HepG2 (cell line): ENCODE data around the gene ERVMER34-1. TPM values are rescaled to one million over a fixed set of nuclear protein-coding genes. Genes with fewer than 3 reads are reported as not detected.

Source experiments
- FLYWCH1 ChIP-seq: sonication (generic); formaldehyde crosslinking; IDR thresholded peaks from 2 replicates; pipeline ENCODE4 v1.8.1; 2023; ENCODE audit warnings: mild to moderate bottlenecking, missing genetic modification reagents
- FOXP1 ChIP-seq, 2 experiments: fragments of 450-650 bp in 1 of 2; IDR thresholded peaks; 2 replicates each; pipeline ENCODE4 v1.6.1; 2017 to 2018; ENCODE audit warnings: antibody characterized with exemption in 1 of 2
- HNF4A ChIP-seq: sonication (generic); formaldehyde crosslinking; IDR thresholded peaks from 2 replicates; pipeline ENCODE4 v1.4.0; 2020; ENCODE audit warnings: missing genetic modification reagents
- KLF13 ChIP-seq: sonication (generic); formaldehyde crosslinking; IDR thresholded peaks from 2 replicates; pipeline ENCODE4 v1.4.0; 2020; ENCODE audit warnings: mild to moderate bottlenecking, missing genetic modification reagents
- KMT2A ChIP-seq: sonication (generic); formaldehyde crosslinking; IDR thresholded peaks from 2 replicates; pipeline ENCODE4 v1.4.0; 2020; ENCODE audit warnings: missing genetic modification reagents
- POGK ChIP-seq: sonication (generic); formaldehyde crosslinking; conservative IDR thresholded peaks from 2 replicates; pipeline ENCODE4 v1.8.0; 2022; ENCODE audit warnings: mild to moderate bottlenecking, moderate library complexity, missing genetic modification reagents
- RARG ChIP-seq: sonication (generic); formaldehyde crosslinking; IDR thresholded peaks from 2 replicates; pipeline ENCODE4 v1.4.0; 2020; ENCODE audit warnings: low read depth, mild to moderate bottlenecking, missing genetic modification reagents
- RNF2 ChIP-seq: fragments of 450-650 bp; conservative IDR thresholded peaks from 2 replicates; pipeline ENCODE4 v1.6.1; 2016; ENCODE audit warnings: low read depth
- TBX2 ChIP-seq: sonication (generic); formaldehyde crosslinking; IDR thresholded peaks from 2 replicates; pipeline ENCODE4 v1.5.0; 2020; ENCODE audit warnings: missing genetic modification reagents, mild to moderate bottlenecking, borderline replicate concordance
- TCF12 ChIP-seq, 2 experiments: fragments of 450-650 bp in 1 of 2; sonication (generic) in 1 of 2; formaldehyde crosslinking in 1 of 2; IDR thresholded peaks; 2 replicates each; pipeline versions ENCODE4 v1.6.1 to v1.8.0; 2017 to 2022; ENCODE audit warnings: antibody characterized with exemption in 1 of 2, mild to moderate bottlenecking in 1 of 2, missing genetic modification reagents in 1 of 2, moderate library complexity in 1 of 2
- YEATS4 ChIP-seq: sonication (generic); formaldehyde crosslinking; IDR thresholded peaks from 2 replicates; pipeline ENCODE4 v1.4.0; 2020; ENCODE audit warnings: missing genetic modification reagents, borderline replicate concordance
- ZBTB43 ChIP-seq: sonication (generic); formaldehyde crosslinking; conservative IDR thresholded peaks from 2 replicates; pipeline ENCODE4 v1.4.0; 2020; ENCODE audit warnings: missing genetic modification reagents
- ZFX ChIP-seq: sonication (generic); formaldehyde crosslinking; IDR thresholded peaks from 2 replicates; pipeline ENCODE4 v1.4.0; 2020; ENCODE audit warnings: mild to moderate bottlenecking, low read depth, missing genetic modification reagents, moderate library complexity
- ZNF124 ChIP-seq: sonication (generic); formaldehyde crosslinking; IDR thresholded peaks from 2 replicates; pipeline ENCODE4 v1.4.0; 2020; ENCODE audit warnings: missing genetic modification reagents
- ZNF260 ChIP-seq: sonication (generic); formaldehyde crosslinking; IDR thresholded peaks from 2 replicates; pipeline ENCODE4 v1.4.0; 2020; ENCODE audit warnings: missing genetic modification reagents, low read depth, mild to moderate bottlenecking, borderline replicate concordance
- ZSCAN22 ChIP-seq: sonication (generic); formaldehyde crosslinking; IDR thresholded peaks from 2 replicates; pipeline ENCODE4 v1.4.0; 2020; ENCODE audit warnings: mild to moderate bottlenecking, missing genetic modification reagents
- polyA plus RNA-seq, 8 experiments: library from polyadenylated mRNA; depleted of rRNA in 3 of 8; stranded (reverse) in 7 of 8; unstranded in 1 of 8; fragments of >200 nt; fragmentation: Illumina TruSeq in 4 of 8; extraction: Trizol in 4 of 8; gene quantifications; 2 replicates each; pipeline versions ENCODE4 v1.2.1 to v1.2.3, GENCODE V29; 2011 to 2016; ENCODE audit warnings: low read depth in 4 of 8, missing spikeins in 1 of 8, mixed read lengths in 1 of 8; ENCODE audit not compliant: insufficient read depth in 1 of 8
- total RNA-seq, 5 experiments: library from RNA; depleted of rRNA; stranded (reverse); fragments of >200 nt; fragmentation: Illumina TruSeq; extraction: Trizol; gene quantifications; 2 replicates each; pipeline ENCODE4 v1.2.3, GENCODE V29; 2016; ENCODE audit warnings: low read depth in 1 of 5
- TF ChIP-seq, protein P1 (sequence below): IDR thresholded peaks from 2 replicates; pipeline ENCODE4 v1.6.1; 2012; ENCODE audit warnings: inconsistent platforms
- TF ChIP-seq, protein P2 (sequence below): sonication (generic); formaldehyde crosslinking; IDR thresholded peaks from 2 replicates; pipeline ENCODE4 v1.5.1; 2020; ENCODE audit warnings: missing genetic modification reagents, mild to moderate bottlenecking, borderline replicate concordance
- TF ChIP-seq, protein P3 (sequence below): sonication (generic); formaldehyde crosslinking; IDR thresholded peaks from 2 replicates; pipeline ENCODE4 v1.4.0; 2020; ENCODE audit warnings: missing genetic modification reagents
- TF ChIP-seq, protein P4 (sequence below): sonication (generic); formaldehyde crosslinking; IDR thresholded peaks from 2 replicates; pipeline ENCODE4 v1.4.0; 2020; ENCODE audit warnings: mild to moderate bottlenecking, missing genetic modification reagents

The ERVMER34-1 gene
- total and polyA plus RNA-seq, 2 of the 13 experiments (the other 11 are each of a cell fraction or from before 2014, with no cell fraction given): 0.04 to 0.35 TPM

DNA sequence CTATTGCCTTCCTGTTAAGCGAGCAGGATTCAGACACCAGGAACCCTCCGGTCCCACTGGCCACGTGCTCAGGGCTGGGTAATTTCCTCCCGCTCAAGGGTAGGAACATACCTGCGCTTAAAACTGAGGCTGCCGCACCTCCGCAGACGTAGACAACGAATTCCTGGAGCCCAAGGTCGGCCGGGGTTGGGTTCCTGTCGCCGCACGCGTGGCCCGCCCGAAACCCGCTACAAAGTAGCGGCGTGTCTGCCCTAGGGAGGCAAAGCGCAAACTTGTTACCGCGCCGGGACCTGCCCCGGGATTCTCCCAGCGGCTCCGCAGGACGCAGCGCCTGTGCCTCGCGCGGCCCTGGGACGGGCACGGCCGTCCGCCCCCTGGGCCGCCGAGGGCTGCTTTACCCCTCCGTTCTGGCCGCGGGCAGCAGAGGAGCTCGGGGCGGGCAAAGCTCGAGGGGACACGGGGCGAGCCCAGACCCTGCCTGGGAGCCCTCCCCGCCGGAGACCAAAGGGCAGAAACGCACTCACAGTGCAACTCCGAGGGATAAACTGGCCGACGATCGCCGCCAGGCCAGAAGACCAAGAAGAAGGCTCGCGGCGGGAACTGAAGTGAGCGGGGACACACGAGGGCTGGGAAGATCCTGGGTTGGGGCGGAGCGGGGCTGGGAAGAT is at the start of gene ERVMER34-1 (continued):
- no peak for TF ChIP-seq FOXP1 (IDR thresholded peaks at IDR 0.05)
- no peak for TF ChIP-seq FOXP1 (CRISPR knock-in tag; IDR thresholded peaks at IDR 0.05)
- TF ChIP-seq, protein P1, sequence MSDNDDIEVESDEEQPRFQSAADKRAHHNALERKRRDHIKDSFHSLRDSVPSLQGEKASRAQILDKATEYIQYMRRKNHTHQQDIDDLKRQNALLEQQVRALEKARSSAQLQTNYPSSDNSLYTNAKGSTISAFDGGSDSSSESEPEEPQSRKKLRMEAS: peak; percentile 65
- TF ChIP-seq RARG (CRISPR knock-in tag): no peak
- TF ChIP-seq, protein P2, sequence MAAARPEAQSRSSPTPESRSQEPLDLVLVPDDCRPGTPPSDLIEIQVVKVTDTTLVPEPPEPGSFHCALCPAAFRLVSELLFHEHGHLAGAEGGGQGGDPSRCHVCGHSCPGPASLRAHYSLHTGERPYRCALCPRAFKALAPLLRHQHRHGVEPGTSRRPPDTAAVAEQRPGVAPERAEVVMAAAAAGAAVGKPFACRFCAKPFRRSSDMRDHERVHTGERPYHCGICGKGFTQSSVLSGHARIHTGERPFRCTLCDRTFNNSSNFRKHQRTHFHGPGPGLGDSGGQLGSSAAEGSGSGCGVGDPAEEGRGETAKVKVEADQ (CRISPR knock-in tag): no peak
- no peak for TF ChIP-seq TCF12 (IDR thresholded peaks at IDR 0.05)
- TF ChIP-seq TCF12 (CRISPR knock-in tag; IDR thresholded peaks at IDR 0.05): peak; percentile 77; the same call in 1 of the 2 replicates
- no peak for TF ChIP-seq TBX2
- 0 out of 2 replicates have a peak, but pooled peaks have one; percentile 29 for TF ChIP-seq YEATS4 (CRISPR knock-in tag)
- TF ChIP-seq KMT2A: 0 out of 2 replicates have a peak, but pooled peaks have one; percentile 31
- TF ChIP-seq, protein P3, sequence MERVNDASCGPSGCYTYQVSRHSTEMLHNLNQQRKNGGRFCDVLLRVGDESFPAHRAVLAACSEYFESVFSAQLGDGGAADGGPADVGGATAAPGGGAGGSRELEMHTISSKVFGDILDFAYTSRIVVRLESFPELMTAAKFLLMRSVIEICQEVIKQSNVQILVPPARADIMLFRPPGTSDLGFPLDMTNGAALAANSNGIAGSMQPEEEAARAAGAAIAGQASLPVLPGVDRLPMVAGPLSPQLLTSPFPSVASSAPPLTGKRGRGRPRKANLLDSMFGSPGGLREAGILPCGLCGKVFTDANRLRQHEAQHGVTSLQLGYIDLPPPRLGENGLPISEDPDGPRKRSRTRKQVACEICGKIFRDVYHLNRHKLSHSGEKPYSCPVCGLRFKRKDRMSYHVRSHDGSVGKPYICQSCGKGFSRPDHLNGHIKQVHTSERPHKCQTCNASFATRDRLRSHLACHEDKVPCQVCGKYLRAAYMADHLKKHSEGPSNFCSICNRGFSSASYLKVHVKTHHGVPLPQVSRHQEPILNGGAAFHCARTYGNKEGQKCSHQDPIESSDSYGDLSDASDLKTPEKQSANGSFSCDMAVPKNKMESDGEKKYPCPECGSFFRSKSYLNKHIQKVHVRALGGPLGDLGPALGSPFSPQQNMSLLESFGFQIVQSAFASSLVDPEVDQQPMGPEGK (CRISPR knock-in tag): peak; percentile 43; the same call in 1 of the 2 replicates
- TF ChIP-seq ZFX (CRISPR knock-in tag): 0 out of 2 replicates have a peak, but pooled peaks have one; percentile 22
- no peak for TF ChIP-seq ZNF124 (CRISPR knock-in tag)
- TF ChIP-seq FLYWCH1 (CRISPR knock-in tag): no peak
- TF ChIP-seq ZBTB43 (CRISPR knock-in tag): no peak
- no peak for TF ChIP-seq ZSCAN22 (CRISPR knock-in tag)
- TF ChIP-seq, protein P4, sequence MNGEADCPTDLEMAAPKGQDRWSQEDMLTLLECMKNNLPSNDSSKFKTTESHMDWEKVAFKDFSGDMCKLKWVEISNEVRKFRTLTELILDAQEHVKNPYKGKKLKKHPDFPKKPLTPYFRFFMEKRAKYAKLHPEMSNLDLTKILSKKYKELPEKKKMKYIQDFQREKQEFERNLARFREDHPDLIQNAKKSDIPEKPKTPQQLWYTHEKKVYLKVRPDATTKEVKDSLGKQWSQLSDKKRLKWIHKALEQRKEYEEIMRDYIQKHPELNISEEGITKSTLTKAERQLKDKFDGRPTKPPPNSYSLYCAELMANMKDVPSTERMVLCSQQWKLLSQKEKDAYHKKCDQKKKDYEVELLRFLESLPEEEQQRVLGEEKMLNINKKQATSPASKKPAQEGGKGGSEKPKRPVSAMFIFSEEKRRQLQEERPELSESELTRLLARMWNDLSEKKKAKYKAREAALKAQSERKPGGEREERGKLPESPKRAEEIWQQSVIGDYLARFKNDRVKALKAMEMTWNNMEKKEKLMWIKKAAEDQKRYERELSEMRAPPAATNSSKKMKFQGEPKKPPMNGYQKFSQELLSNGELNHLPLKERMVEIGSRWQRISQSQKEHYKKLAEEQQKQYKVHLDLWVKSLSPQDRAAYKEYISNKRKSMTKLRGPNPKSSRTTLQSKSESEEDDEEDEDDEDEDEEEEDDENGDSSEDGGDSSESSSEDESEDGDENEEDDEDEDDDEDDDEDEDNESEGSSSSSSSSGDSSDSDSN (CRISPR knock-in tag): peak; percentile 65
- peak; percentile 70 for TF ChIP-seq HNF4A (CRISPR knock-in tag)
- no peak for TF ChIP-seq KLF13 (CRISPR knock-in tag)
- no peak for TF ChIP-seq RNF2
- 0 out of 2 replicates have a peak, but pooled peaks have one; percentile 25 for TF ChIP-seq POGK (CRISPR knock-in tag)
- TF ChIP-seq ZNF260 (CRISPR knock-in tag): no peak
